ENCODE data around the gene PCDHGB7.
"Not testable (repeated sequence)": the region's sequence is repeated elsewhere in the genome, so short reads cannot be mapped to it uniquely, and the experiment has no call there.

PCDHGB7 gene

GRCh38 chr5:141422742-141423291 is 5.3 kb downstream of the PCDHGB7 start:
- DNase-seq: no peak

DNA sequence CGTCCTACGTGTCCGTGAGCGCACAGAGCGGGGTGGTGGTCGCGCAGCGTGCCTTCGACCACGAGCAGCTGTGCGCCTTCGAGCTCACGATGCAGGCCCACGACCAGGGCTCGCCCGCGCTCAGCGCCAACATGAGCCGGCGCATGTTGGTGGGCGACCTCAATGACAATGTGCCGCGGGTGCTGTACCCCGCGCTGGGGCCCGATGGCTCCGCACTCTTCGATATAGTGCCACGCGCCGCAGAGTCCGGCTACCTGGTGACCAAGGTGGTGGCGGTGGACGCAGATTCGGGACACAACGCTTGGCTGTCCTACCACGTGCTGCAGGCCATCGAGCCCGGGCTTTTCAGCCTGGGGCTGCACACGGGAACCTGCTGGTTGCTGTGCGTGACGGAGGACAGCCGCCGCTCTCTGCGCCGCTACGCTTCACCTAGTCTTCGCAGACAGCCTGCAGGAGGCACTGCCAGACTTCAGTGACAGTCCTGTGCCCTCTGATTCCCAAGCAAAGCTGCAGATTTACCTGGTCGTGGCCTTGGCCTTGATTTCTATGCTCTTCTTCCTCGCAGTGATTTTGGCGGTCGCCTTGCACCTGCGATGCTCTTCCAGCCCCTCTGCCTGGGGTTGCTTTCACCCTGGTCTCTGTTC is 10.4 kb downstream of the PCDHGB7 start:
- no peak for DNase-seq

DNA sequence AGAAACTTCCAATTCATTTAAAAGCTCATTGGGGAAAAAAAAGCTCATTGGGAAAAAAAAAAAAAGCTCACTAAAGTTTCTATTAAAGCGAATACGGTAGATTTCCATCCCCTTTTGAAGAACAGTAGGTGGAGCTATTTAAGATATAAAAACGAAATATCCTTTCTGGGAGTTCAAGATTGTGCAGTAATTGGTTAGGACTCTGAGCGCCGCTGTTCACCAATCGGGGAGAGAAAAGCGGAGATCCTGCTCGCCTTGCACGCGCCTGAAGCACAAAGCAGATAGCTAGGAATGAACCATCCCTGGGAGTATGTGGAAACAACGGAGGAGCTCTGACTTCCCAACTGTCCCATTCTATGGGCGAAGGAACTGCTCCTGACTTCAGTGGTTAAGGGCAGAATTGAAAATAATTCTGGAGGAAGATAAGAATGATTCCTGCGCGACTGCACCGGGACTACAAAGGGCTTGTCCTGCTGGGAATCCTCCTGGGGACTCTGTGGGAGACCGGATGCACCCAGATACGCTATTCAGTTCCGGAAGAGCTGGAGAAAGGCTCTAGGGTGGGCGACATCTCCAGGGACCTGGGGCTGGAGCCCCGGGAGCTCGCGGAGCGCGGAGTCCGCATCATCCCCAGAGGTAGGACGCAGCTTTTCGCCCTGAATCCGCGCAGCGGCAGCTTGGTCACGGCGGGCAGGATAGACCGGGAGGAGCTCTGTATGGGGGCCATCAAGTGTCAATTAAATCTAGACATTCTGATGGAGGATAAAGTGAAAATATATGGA is 13.0 kb downstream of the PCDHGB7 start, which contains the start of gene PCDHGA12:
TSS of gene PCDHGA12 (plus strand) at position 176 of the 782 bp plus-strand sequence. CDS start at position 429, 253 bp downstream.
- DNase-seq: peak in 5 of 51 donors; percentile 3 to 23 (median 10)

DNA sequence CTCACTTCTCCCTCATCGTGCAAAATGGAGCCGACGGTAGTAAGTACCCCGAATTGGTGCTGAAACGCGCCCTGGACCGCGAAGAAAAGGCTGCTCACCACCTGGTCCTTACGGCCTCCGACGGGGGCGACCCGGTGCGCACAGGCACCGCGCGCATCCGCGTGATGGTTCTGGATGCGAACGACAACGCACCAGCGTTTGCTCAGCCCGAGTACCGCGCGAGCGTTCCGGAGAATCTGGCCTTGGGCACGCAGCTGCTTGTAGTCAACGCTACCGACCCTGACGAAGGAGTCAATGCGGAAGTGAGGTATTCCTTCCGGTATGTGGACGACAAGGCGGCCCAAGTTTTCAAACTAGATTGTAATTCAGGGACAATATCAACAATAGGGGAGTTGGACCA is 13.8 kb downstream of the PCDHGB7 start:
- no peak for DNase-seq

- DNase-seq: not testable (repeated sequence)
These were observed 14.8 kb downstream of the PCDHGB7 start for GRCh38 chr5:141432308-141432707.

DNA sequence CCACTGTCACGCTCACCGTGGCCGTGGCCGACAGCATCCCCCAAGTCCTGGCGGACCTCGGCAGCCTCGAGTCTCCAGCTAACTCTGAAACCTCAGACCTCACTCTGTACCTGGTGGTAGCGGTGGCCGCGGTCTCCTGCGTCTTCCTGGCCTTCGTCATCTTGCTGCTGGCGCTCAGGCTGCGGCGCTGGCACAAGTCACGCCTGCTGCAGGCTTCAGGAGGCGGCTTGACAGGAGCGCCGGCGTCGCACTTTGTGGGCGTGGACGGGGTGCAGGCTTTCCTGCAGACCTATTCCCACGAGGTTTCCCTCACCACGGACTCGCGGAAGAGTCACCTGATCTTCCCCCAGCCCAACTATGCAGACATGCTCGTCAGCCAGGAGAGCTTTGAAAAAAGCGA is 15.2 kb downstream of the PCDHGB7 start:
- not testable (repeated sequence) for DNase-seq

DNA sequence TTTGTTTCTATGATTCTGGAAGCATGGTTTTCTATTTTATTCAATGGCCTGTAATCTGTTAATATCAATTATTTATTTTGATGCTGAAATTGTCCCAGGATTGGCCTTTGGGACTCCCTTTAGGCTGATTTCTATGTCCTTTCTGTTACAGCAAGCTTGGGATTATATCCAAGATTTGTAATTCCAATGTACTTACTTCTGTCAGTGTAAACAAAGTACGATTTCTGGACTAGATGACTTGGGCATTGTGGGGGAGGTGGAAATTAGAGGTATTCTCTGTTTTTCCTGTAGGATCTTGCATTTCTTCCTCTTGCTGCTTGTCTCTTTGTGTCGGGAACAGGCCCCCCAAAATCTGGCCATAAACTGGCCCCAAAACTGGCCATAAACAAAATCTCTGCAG is 16.5 kb downstream of the PCDHGB7 start:
- DNase-seq: no peak

- no peak for DNase-seq
These were observed 19.7 kb downstream of the PCDHGB7 start for GRCh38 chr5:141437221-141437620.

- DNase-seq: no peak
These were observed 22.1 kb downstream of the PCDHGB7 start for GRCh38 chr5:141439411-141440141.

DNA sequence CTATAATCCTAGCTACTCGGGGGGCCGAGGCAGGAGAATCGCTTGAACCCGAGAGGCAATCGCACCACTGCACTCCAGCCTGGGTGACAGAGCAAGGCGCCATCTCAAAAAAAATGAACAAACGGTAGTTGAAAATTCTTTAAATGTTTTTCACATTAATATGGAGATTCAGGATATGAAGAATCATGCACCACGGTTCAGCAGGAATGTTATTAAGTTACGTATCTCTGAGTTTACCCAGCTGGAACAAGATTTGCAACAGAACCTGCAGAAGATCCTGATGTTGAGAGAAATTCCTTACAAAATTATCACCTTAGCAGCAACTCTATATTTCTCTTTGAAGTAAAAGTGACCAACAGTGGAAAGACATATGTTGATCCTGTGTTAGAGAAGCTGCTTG is 22.9 kb downstream of the PCDHGB7 start:
- DNase-seq: no peak

DNA sequence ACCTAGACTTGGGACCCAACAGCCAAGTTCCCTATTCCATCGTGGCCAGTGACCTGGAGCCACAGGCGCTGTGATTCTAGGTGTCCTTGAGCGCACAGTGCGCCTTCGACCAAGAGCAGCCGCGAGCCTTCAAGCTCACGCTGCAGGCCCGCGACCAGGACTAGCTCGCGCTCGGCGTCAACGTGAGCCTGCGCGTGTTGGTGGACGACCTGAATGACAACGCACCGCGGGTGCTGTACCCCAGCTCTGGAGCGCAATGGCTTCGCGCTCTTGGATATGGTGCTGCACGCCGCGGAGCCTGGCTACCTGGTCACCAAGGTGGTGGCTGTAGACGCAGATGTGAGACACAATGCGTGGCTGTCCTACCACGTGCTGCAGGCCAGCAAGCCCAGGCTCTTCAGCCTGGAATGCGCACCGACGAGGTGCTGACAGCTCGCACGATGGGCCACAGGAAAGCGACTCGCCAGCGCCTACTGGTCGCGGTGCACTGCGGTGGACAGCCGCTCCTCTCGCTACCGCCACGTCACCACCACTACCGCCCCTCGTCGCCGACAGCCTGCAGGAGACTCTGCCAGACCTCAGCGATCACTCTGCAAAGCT is 24.2 kb downstream of the PCDHGB7 start:
- DNase-seq: no peak

DNA sequence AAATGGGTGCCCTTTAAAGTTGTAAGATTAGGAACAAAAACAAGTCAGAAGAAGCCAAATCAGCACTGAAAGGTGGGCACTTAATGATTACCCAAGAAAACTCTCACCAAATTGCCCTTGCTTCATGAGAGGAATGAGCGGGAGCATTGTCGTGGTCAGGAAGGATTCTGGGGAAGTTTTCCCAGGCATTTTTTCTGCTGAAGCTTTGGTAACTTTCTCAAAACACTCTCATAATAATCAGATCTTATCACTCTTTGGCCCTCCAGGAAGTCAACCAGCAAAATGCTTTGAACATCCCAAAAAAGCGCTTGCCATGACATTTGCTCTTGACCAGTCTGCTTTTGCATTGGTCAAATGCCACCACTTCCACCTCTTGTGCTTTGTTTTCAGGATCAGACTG is 47.9 kb downstream of the PCDHGB7 start:
- no peak for DNase-seq

Data from hypothalamus (tissue), 51 donors.